SK-N-SH (cell line): Measurements from ENCODE around the gene SDF2L1.

ENCODE experiments used
- MAX ChIP-seq: IDR thresholded peaks from 2 replicates; pipeline ENCODE4 v1.4.0; 2012; ENCODE audit warnings: low read depth
- RFX5 ChIP-seq: IDR thresholded peaks from 2 replicates; pipeline ENCODE4 v1.6.1; 2012; ENCODE audit warnings: mild to moderate bottlenecking, improper control_type of control experiment, low read length
- SIN3A ChIP-seq: IDR thresholded peaks from 2 replicates; pipeline ENCODE4 v1.6.1; 2012; ENCODE audit warnings: low read depth, mild to moderate bottlenecking, low read length, moderate library complexity, borderline replicate concordance
- TF ChIP-seq, protein P1 (sequence below): fragments of 200-600 bp; sonication (generic); IDR thresholded peaks from 2 replicates; pipeline ENCODE4 v1.6.1; 2017; ENCODE audit warnings: antibody characterized with exemption, mild to moderate bottlenecking, moderate library complexity

DNA sequence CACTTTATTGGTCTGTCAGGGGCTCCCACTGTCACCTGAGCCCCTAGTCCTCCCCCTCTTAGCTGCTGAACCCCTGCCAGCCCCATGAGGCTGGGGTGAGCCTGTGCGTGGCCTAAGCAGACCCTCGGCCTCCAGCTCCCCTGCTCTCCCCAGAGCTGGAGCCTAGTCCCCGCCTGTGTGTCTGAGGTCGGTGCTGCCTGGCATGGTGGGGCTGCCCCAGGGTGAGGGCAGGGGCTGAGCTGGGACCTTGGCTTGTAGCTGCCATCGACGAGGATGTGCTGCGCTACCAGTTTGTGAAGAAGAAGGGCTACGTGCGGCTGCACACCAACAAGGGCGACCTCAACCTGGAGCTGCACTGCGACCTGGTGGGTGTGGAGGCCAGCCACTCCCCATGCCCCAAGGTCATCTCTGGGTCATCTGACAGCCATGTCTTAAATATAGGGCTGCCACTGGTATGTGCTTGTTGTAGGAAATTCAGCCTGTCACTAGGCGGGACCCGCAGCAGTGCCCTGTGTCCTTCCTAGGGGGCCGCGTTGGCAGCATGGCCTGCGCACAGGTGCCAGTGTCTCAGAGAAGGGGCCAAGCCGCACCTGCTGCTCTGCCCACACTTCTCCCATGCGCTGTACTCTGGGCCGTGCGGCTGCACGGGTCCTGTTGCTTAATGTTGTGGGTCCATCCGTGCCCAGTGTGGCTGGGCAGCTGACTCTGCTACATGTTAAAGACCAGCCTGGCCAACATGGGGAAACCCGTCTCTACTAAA lies 44.7 kb downstream of the SDF2L1 start:
- TF ChIP-seq SIN3A (no peak), RFX5 (no peak), MAX (no peak)
- TF ChIP-seq, protein P1, sequence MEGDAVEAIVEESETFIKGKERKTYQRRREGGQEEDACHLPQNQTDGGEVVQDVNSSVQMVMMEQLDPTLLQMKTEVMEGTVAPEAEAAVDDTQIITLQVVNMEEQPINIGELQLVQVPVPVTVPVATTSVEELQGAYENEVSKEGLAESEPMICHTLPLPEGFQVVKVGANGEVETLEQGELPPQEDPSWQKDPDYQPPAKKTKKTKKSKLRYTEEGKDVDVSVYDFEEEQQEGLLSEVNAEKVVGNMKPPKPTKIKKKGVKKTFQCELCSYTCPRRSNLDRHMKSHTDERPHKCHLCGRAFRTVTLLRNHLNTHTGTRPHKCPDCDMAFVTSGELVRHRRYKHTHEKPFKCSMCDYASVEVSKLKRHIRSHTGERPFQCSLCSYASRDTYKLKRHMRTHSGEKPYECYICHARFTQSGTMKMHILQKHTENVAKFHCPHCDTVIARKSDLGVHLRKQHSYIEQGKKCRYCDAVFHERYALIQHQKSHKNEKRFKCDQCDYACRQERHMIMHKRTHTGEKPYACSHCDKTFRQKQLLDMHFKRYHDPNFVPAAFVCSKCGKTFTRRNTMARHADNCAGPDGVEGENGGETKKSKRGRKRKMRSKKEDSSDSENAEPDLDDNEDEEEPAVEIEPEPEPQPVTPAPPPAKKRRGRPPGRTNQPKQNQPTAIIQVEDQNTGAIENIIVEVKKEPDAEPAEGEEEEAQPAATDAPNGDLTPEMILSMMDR = no peak
